Thoracic aorta (tissue), 2 donors: ENCODE data around the gene TPX2. TPM values are rescaled to one million over a fixed set of nuclear protein-coding genes. Genes with fewer than 3 reads are reported as not detected.

ENCODE experiments used
- ATAC-seq: fragments of 150-250 bp; one replicate; pipeline ENCODE4 v1.8.0; 2017; ENCODE audit warnings: low read depth; ENCODE audit not compliant: insufficient number of reproducible peaks, low FRiP score
- DNase-seq: peaks from one replicate; pipeline ENCODE4 v3.0.0-alpha.2; 2020; ENCODE audit warnings: low spot score
- H3K27ac ChIP-seq, 2 donors: fragments of 200-600 bp; sonication (generic); 1 replicate in 1 of 2; 2 replicates in 1 of 2; pipeline ENCODE4 v1.5.1; 2016; ENCODE audit warnings: mild to moderate bottlenecking in 2 of 2, moderate library complexity in 2 of 2
- H3K27me3 ChIP-seq: fragments of 200-600 bp; sonication (generic); replicated peaks from 2 replicates; pipeline ENCODE4 v1.6.0; 2016; ENCODE audit warnings: mild to moderate bottlenecking; ENCODE audit not compliant: insufficient read depth
- H3K36me3 ChIP-seq: fragments of 200-600 bp; sonication (generic); one replicate; pipeline ENCODE4 v1.5.1; 2016
- H3K4me1 ChIP-seq, 2 donors: fragments of 200-600 bp; sonication (generic); 1 replicate in 1 of 2; 2 replicates in 1 of 2; pipeline versions ENCODE4 v1.5.1 to v1.6.0; 2016; ENCODE audit warnings: low read depth in 2 of 2, mild to moderate bottlenecking in 1 of 2; ENCODE audit not compliant: control insufficient read depth in 1 of 2
- H3K4me3 ChIP-seq: fragments of 200-600 bp; sonication (generic); 2 replicates; pipeline ENCODE4 v1.5.1; 2016; ENCODE audit warnings: mild to moderate bottlenecking
- H3K9me3 ChIP-seq: fragments of 200-600 bp; sonication (generic); 2 replicates; pipeline ENCODE4 v1.5.1; 2016
- CTCF ChIP-seq: fragments of 200-600 bp; sonication (generic); IDR thresholded peaks from one replicate; pipeline ENCODE4 v1.5.1; 2019; ENCODE audit warnings: antibody characterized with exemption
- total RNA-seq, 2 donors: library from RNA; depleted of rRNA; stranded (reverse); fragments of >200 nt; gene quantifications; one replicate each; pipeline versions ENCODE4 v1.1.0 to v1.2.3, GENCODE V29; 2016

The TPX2 gene
- total RNA-seq, 2 donors from 2014 or later: 1.5 TPM

- H3K36me3 ChIP-seq: no peaks in the 10 kb centered on the region
- no peak overlapping the region for H3K4me3 ChIP-seq
- ATAC-seq (no peak), DNase-seq (no peak)
- H3K27ac ChIP-seq: peak overlapping the region; percentile 92 to 99
- no peaks in the 10 kb centered on the region for H3K27me3 ChIP-seq
- TF ChIP-seq CTCF: no peak
- peaks cover 50 to 85% of the 10 kb centered on the region in 2 donors for H3K4me1 ChIP-seq
- no peaks in the 10 kb centered on the region for H3K9me3 ChIP-seq
Measured at GRCh38 chr20:31838646-31839292, 99.7 kb downstream of the TPX2 start.

GRCh38 chr20:31839782-31840487 is 100.8 kb downstream of the TPX2 start:
- no peak for TF ChIP-seq CTCF
- peak overlapping the region; percentile 92 to 99 for H3K27ac ChIP-seq
- H3K27me3 ChIP-seq: no peaks in the 10 kb centered on the region
- no peak overlapping the region for H3K4me3 ChIP-seq
- H3K4me1 ChIP-seq: peaks cover 51 to 95% of the 10 kb centered on the region in 2 donors
- no peaks in the 10 kb centered on the region for H3K9me3 ChIP-seq
- DNase-seq (no peak), ATAC-seq (no peak)
- H3K36me3 ChIP-seq: no peaks in the 10 kb centered on the region

- Histone ChIP-seq H3K4me1 (peaks cover 43 to 92% of the 10 kb centered on the region in 2 donors), H3K4me3 (peak overlapping the region; percentile 2), H3K9me3 (no peaks in the 10 kb centered on the region), H3K36me3 (no peaks in the 10 kb centered on the region), H3K27ac (peak overlapping the region; percentile 92 to 99), H3K27me3 (no peaks in the 10 kb centered on the region)
- DNase-seq (no peak), ATAC-seq (no peak)
- no peak for TF ChIP-seq CTCF
Measured at GRCh38 chr20:31840906-31841816, 102.1 kb downstream of the TPX2 start.

GRCh38 chr20:31841928-31842327 is 102.8 kb downstream of the TPX2 start:
- Histone ChIP-seq H3K4me1 (peaks cover 35 to 88% of the 10 kb centered on the region in 2 donors), H3K36me3 (no peaks in the 10 kb centered on the region), H3K4me3 (peak overlapping the region; percentile 77), H3K27me3 (no peaks in the 10 kb centered on the region), H3K9me3 (no peaks in the 10 kb centered on the region), H3K27ac (peak overlapping the region; percentile 92 to 99)
- peak; percentile 68 for DNase-seq
- TF ChIP-seq CTCF: no peak
- no peak for ATAC-seq
